ENCODE measurements around the gene C12orf60. TPM values are rescaled to one million over a fixed set of nuclear protein-coding genes. Genes with fewer than 3 reads are reported as not detected.

The C12orf60 gene
- total RNA-seq, 1 experiment from 2014 or later, result 1.9 TPM

DNA sequence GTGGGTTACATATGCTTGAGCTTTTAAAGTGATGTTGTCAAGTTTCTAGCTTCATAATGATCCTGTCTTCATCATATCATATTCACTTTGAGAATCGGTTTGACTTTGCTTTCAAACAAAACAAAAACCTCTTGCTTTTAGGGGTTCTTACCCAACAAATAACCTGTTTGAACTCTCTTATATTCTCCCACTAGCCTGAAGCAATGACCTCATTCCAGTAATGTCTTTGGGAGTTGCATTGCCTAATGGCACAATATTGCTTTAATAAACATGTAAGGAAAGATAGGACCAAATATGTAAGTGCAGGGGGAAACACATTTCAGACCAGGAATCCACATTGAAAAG is 27.9 kb upstream of the C12orf60 start:
- H2BK20ac ChIP-seq (ENCODE audit: low read depth, low read length, poor library complexity, severe bottlenecking), result no peak overlapping the region
- peak overlapping the region; percentile 96 to 98 for H3K4me3 Mint-ChIP-seq
- no peaks in the 10 kb centered on the region; the same call in 1 of the 2 replicates for H3K79me2 ChIP-seq (ENCODE audit: insufficient read depth, low read length)
- H3K4me2 ChIP-seq (ENCODE audit: insufficient read depth, insufficient read length, low read length), result peak overlapping the region; percentile 75
- WGBS (ENCODE audit: extremely low coverage, insufficient read length, low lambda C conversion rate), result no CpG with 5 or more reads among the region's 1 CpG
- H4K5ac ChIP-seq (ENCODE audit: insufficient read length, low read depth, low read length), result no peak overlapping the region
- no peak overlapping the region for H3K27ac Mint-ChIP-seq
- no peaks in the 10 kb centered on the region; a peak in 1 of 7 replicates for H3K36me3 Mint-ChIP-seq (ENCODE audit: insufficient read depth in 1 of 3, low read depth in 3 of 3)
- H3K18ac ChIP-seq (ENCODE audit: insufficient read length, low read depth, low read length), result no peak overlapping the region
- peaks cover 2% of the 10 kb centered on the region for H4K20me1 ChIP-seq (ENCODE audit: control insufficient read depth, insufficient read depth, insufficient read length)
- H3K23me2 ChIP-seq (ENCODE audit: insufficient read length, low read depth, low read length, poor library complexity, severe bottlenecking), result peaks cover 13% of the 10 kb centered on the region
- no peaks in the 10 kb centered on the region for H3K9me3 Mint-ChIP-seq
- no peak overlapping the region for H3T11ph ChIP-seq (ENCODE audit: low read length)
- H3K4ac ChIP-seq (ENCODE audit: low read depth, low read length), result no peak overlapping the region
- H3K9ac ChIP-seq (ENCODE audit: extremely low read depth, insufficient read length, low read length), result no peak overlapping the region
- no peak overlapping the region for H2BK120ac ChIP-seq (ENCODE audit: low read depth, low read length, poor library complexity, severe bottlenecking)
- H4K91ac ChIP-seq (ENCODE audit: insufficient read length, low read depth, low read length), result no peak overlapping the region
- H3K27me3 ChIP-seq (ENCODE audit: insufficient read depth, low read length), result no peaks in the 10 kb centered on the region
- H3K27me3 Mint-ChIP-seq (ENCODE audit: low read depth), result no peaks in the 10 kb centered on the region; the same call in 1 of the 2 replicates
- H2AK5ac ChIP-seq (ENCODE audit: insufficient read length, low read length), result no peak overlapping the region
- no peak overlapping the region for H3K14ac ChIP-seq (ENCODE audit: insufficient read depth, low read length)
- TF ChIP-seq, protein P1, sequence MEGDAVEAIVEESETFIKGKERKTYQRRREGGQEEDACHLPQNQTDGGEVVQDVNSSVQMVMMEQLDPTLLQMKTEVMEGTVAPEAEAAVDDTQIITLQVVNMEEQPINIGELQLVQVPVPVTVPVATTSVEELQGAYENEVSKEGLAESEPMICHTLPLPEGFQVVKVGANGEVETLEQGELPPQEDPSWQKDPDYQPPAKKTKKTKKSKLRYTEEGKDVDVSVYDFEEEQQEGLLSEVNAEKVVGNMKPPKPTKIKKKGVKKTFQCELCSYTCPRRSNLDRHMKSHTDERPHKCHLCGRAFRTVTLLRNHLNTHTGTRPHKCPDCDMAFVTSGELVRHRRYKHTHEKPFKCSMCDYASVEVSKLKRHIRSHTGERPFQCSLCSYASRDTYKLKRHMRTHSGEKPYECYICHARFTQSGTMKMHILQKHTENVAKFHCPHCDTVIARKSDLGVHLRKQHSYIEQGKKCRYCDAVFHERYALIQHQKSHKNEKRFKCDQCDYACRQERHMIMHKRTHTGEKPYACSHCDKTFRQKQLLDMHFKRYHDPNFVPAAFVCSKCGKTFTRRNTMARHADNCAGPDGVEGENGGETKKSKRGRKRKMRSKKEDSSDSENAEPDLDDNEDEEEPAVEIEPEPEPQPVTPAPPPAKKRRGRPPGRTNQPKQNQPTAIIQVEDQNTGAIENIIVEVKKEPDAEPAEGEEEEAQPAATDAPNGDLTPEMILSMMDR (conservative IDR thresholded peaks at IDR 0.05), result no peak
- H3K4me1 ChIP-seq (ENCODE audit: insufficient read depth, low read length), result no peaks in the 10 kb centered on the region
- DNase-seq, result no peak
- H3K4me1 Mint-ChIP-seq, result peaks cover 37 to 45% of the 10 kb centered on the region in 2 experiments
- no peak overlapping the region for H2BK15ac ChIP-seq (ENCODE audit: low read depth, low read length)
- H3K9me3 ChIP-seq (ENCODE audit: control insufficient read depth, low read depth, low read length), result no peaks in the 10 kb centered on the region
- H3K23ac ChIP-seq (ENCODE audit: insufficient read length, low read depth, low read length), result no peak overlapping the region
- no peak overlapping the region for H2BK5ac ChIP-seq (ENCODE audit: insufficient read length, low read length)
- no peak overlapping the region for H3K27ac ChIP-seq (ENCODE audit: insufficient read length, low read depth, low read length)
- no peaks in the 10 kb centered on the region for H3K79me1 ChIP-seq (ENCODE audit: insufficient read depth, low read depth, low read length, poor library complexity, severe bottlenecking)
- H2AFZ ChIP-seq (ENCODE audit: low read length), result no peak overlapping the region
- H3K56ac ChIP-seq (ENCODE audit: insufficient read length, low read depth, low read length), result no peak overlapping the region
- H2BK12ac ChIP-seq (ENCODE audit: insufficient read length, low read depth, low read length), result no peak overlapping the region
- H4K8ac ChIP-seq (replicated peaks; ENCODE audit: insufficient read length, low read depth, low read length), result no peak overlapping the region
